NCI-H226 (cell line): ENCODE data around the gene ACBD3.

Experiments
- DNase-seq: peaks from one replicate; pipeline ENCODE4 v3.0.0-alpha.2; 2015

The ACBD3 gene

GRCh38 chr1:226201029-226201593, 14.6 kb upstream of the ACBD3 start:
- no peak for DNase-seq

DNA sequence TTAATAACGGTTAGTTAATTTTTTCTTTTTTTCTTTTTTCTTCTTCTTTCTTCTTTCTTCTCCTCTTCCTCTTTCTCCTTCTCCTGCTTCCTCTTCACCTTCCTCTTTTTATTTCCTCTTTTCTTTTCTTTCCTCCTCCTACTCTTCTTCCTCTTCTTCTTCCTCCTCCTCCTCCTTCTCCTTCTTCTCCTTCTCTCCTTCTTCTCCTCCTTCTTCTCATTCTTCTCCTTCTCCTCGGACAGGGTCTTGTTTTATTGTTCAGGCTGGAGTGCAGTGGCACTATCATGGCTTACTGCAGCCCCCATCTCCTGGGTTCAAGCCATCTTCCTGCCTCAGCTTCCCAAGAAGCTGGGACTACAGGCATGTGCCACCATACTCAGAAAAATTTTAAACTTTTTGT, 13.4 kb upstream of the ACBD3 start:
- no peak for DNase-seq

DNA sequence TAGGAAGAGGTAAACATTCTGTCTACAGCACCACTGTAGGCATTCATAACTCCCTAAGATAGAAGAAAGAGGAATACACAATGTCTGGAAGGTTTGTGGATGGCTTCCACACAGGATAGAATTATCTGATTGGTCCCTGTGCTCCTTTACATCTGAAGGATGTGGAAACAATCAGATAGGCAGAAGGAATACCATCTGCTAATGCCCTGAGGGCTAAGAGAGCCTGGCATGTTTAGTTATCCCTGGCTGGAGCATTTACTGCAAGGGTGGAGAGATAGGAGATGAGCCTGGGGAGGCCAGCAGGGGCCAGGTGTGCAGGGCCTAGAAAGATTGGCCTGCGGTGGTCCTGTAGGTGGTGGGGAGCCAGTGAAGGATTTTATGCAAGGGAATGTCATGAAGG, 8.6 kb upstream of the ACBD3 start:
- DNase-seq, result no peak

GRCh38 chr1:226187380-226187779, 839 bp upstream of the ACBD3 start:
- DNase-seq, result no peak

GRCh38 chr1:226187019-226187322, 430 bp upstream of the ACBD3 start:
- DNase-seq, result no peak

GRCh38 chr1:226185141-226186036, 1.2 kb downstream of the ACBD3 start:
- DNase-seq, result no peak

- DNase-seq, result peak; percentile 48
These were observed 4.4 kb downstream of the ACBD3 start for GRCh38 chr1:226181996-226182714.

GRCh38 chr1:226176870-226177269, 9.7 kb downstream of the ACBD3 start:
- no peak for DNase-seq

DNA sequence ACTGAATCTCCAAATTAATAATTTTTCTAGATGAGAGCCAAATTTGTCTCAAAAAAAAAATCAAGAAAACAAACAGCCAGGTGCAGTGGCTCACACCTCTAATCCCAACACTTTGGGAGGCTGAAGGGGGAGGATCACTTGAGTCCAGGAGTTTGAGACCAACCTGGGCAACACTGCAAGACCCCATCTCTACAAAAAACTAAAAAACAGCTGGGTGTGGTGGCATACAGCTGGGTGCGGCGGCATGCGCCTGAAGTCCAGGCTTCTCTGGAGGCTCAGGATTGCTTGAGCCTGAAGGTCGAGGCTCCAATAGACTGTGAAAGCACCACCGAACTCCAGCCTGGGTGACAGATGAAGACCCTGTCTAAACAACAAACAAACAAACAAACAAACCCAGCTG, 14.0 kb downstream of the ACBD3 start:
- DNase-seq, result no peak

- DNase-seq, result no peak
These were observed 20.2 kb downstream of the ACBD3 start for GRCh38 chr1:226166341-226166740.

- no peak for DNase-seq
These were observed 22.4 kb downstream of the ACBD3 start for GRCh38 chr1:226164154-226164553.

- no peak for DNase-seq
These were observed 23.6 kb downstream of the ACBD3 start for GRCh38 chr1:226162898-226163297.

DNA sequence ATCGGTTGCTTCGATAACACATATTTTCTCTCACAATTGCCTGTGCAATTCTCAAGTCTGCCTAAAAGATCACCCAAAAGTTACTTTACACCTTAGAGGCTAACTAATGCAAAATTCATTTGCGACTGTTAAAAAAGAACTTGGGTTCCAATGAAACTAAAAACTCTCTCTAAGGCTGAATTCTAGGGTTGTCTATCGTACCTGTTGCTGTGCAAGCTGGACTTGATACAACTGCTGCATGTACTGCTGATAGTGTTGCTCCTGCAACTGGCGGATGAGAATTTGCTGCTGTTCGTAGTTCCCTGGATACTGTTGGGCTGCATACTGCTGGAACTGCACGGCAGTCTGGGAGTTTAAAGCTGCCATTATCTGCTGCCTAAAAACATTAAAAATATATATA, 27.6 kb downstream of the ACBD3 start:
- DNase-seq, result no peak

GRCh38 chr1:226158457-226158856, 28.1 kb downstream of the ACBD3 start:
- DNase-seq, result no peak

DNA sequence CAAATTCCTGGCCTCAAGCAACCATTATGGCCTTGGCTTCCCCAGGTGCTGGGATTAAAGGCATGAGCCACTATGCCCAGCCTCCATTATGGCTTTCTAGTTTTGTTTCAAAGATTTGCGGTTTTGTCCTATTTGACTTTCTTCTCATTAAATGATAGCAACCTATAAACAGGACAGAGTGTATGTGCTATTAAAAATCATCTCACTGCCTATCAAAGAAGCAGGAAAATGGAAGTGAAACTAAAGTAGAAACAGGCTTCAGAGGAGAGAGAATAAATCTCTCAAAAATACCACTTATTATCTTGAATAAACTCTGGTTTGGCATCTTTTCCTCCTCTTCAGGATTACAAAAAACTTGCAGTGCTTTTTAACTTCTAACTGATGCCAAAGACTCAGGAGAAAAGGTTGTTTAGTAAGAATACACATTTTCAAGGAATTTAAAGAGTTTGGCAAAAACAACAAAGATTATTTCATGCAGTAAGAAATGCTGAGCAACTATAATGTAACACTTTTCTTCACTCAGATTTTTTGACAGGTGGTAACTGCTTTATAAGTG, 28.7 kb downstream of the ACBD3 start:
- DNase-seq, result no peak

GRCh38 chr1:226154593-226154992, 31.9 kb downstream of the ACBD3 start:
- DNase-seq, result no peak

- DNase-seq, result no peak
These were observed 36.7 kb downstream of the ACBD3 start for GRCh38 chr1:226149806-226150205.

DNA sequence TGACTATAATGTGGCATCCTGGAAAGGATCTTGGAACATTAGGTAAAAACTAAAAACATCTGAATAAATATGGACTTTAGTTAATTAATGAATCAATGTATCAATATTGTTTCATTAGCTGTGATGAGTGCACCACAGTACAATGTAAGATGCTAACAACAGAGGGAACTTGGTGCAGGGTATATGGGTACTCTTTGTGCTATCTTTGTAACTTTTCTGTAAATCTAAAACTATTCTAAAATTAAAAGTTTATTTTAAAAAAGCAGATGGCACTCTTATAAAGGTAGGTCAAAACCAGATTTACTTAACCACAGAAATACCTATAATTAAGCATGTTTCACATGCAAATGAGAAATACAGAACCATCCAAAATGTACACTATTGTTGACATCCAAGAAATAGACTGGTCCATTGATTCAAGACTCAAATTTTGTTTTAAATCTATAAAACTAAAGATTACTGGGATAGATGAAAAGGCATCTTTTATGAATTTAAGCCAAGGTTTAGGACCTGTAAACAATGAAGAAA, 38.4 kb downstream of the ACBD3 start:
- DNase-seq, result no peak

DNA sequence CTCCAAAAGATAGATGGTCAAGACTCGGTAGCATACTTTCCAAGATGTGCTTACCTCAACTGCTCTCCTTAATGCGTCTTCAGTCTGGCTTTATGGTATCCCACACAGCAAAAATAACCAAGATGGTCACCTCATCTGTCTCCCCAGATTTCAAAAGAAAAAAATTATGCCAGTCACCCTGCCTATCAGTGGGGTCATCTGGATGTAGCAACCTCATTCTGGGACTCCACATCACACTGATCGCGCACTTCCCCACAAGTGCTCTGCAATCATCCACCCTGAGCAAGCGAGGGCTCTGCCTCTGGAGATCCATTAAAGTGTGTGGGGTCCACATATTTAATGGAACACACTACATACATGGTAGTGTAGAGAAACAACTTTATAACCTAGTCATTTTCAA, 42.5 kb downstream of the ACBD3 start:
- no peak for DNase-seq

DNA sequence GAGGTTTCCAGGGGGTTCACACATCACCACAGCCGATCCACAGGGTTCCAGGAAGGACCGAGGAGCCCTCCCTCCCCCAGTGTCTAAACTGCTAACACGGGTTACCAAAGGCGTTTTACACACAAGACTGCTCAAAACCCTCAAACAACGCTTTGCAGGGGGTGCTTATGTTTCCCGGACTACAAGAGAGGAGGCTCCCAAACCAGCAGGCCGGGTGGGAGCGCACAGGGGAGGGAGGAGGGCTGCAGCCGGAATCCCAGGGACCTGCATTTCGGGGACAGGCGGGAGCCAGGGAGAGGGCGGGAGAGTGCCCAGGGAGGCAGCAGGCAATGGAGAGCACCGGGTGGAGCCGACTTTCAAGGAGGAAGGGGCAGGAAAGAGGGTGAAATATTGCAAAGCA, 50.8 kb downstream of the ACBD3 start:
- DNase-seq, result no peak

DNA sequence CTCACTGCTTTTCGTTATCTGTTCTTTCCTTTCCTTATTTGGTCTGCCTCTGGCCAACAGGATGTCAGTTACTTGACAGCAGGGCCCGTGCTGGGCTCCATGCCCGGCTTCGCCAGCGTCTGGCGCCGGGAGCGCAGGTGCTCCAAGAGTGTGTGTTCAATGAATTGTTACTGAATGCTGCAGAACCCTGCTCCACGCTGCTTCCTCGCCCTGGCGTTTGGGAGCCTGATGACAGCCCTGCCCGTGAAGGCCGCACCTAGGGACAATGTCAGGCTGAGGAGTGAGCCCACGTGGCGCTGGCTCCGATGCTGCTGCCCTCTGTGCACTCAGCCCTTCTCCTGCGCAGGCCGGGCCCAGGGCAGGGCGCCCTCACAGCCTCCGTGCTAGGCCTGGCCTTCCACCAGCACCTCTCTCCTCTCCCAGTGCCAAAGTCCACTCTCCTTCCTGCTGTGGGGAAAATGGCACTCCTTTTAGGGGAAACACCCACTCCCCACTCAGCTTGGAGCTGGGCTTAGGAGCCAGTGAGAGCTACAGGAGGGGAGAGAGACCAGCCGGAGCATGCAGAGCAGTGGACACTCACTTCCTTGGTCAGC, 51.4 kb downstream of the ACBD3 start:
- no peak for DNase-seq

GRCh38 chr1:226134170-226135058, 52.1 kb downstream of the ACBD3 start:
- DNase-seq, result no peak
